ENCODE measurements around the gene TINAG.

TINAG gene

GRCh38 chr6:54291146-54291545 is 17.1 kb upstream of the TINAG start:
- no peaks in the 10 kb centered on the region for H3K4me1 ChIP-seq (ENCODE audit: control insufficient read depth in 1 of 2, insufficient read depth in 1 of 2, low read depth in 1 of 2, low read length in 1 of 2)
- H3K27me3 ChIP-seq: no peaks in the 10 kb centered on the region
- no peaks in the 10 kb centered on the region for H3K36me3 ChIP-seq
- no peaks in the 10 kb centered on the region for H3K9me3 ChIP-seq
- TF ChIP-seq, protein P1, sequence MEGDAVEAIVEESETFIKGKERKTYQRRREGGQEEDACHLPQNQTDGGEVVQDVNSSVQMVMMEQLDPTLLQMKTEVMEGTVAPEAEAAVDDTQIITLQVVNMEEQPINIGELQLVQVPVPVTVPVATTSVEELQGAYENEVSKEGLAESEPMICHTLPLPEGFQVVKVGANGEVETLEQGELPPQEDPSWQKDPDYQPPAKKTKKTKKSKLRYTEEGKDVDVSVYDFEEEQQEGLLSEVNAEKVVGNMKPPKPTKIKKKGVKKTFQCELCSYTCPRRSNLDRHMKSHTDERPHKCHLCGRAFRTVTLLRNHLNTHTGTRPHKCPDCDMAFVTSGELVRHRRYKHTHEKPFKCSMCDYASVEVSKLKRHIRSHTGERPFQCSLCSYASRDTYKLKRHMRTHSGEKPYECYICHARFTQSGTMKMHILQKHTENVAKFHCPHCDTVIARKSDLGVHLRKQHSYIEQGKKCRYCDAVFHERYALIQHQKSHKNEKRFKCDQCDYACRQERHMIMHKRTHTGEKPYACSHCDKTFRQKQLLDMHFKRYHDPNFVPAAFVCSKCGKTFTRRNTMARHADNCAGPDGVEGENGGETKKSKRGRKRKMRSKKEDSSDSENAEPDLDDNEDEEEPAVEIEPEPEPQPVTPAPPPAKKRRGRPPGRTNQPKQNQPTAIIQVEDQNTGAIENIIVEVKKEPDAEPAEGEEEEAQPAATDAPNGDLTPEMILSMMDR (IDR thresholded peaks at IDR 0.05): no peak
- H3K27ac ChIP-seq: no peak overlapping the region
- no peak overlapping the region for H3K4me3 ChIP-seq (ENCODE audit: low read depth in 1 of 2, low read length in 1 of 2)

- Histone ChIP-seq H3K4me3 (ENCODE audit: low read depth in 1 of 2, low read length in 1 of 2) (no peak overlapping the region), H3K4me1 (ENCODE audit: control insufficient read depth in 1 of 2, insufficient read depth in 1 of 2, low read depth in 1 of 2, low read length in 1 of 2) (no peaks in the 10 kb centered on the region), H3K36me3 (no peaks in the 10 kb centered on the region), H3K27me3 (no peaks in the 10 kb centered on the region), H3K9me3 (no peaks in the 10 kb centered on the region), H3K27ac (no peak overlapping the region)
- TF ChIP-seq, protein P1 (IDR thresholded peaks at IDR 0.05): no peak
Measured at GRCh38 chr6:54291738-54292137, 16.5 kb upstream of the TINAG start.

- H3K36me3 ChIP-seq: no peaks in the 10 kb centered on the region
- no peaks in the 10 kb centered on the region for H3K4me1 ChIP-seq (ENCODE audit: control insufficient read depth in 1 of 2, insufficient read depth in 1 of 2, low read depth in 1 of 2, low read length in 1 of 2)
- no peaks in the 10 kb centered on the region for H3K27me3 ChIP-seq
- H3K4me3 ChIP-seq (ENCODE audit: low read depth in 1 of 2, low read length in 1 of 2): no peak overlapping the region
- TF ChIP-seq, protein P1 (IDR thresholded peaks at IDR 0.05): no peak
- H3K27ac ChIP-seq: no peak overlapping the region
- H3K9me3 ChIP-seq: no peaks in the 10 kb centered on the region
Measured at GRCh38 chr6:54294965-54295532, 13.2 kb upstream of the TINAG start.

GRCh38 chr6:54299542-54300269 is 8.5 kb upstream of the TINAG start:
- H3K4me1 ChIP-seq (ENCODE audit: control insufficient read depth in 1 of 2, insufficient read depth in 1 of 2, low read depth in 1 of 2, low read length in 1 of 2): no peaks in the 10 kb centered on the region
- H3K27me3 ChIP-seq: no peaks in the 10 kb centered on the region
- no peaks in the 10 kb centered on the region for H3K36me3 ChIP-seq
- TF ChIP-seq, protein P1 (IDR thresholded peaks at IDR 0.05): no peak
- no peak overlapping the region for H3K4me3 ChIP-seq (ENCODE audit: low read depth in 1 of 2, low read length in 1 of 2)
- no peaks in the 10 kb centered on the region for H3K9me3 ChIP-seq
- H3K27ac ChIP-seq: no peak overlapping the region

- Histone ChIP-seq H3K4me3 (ENCODE audit: low read depth in 1 of 2, low read length in 1 of 2) (no peak overlapping the region), H3K36me3 (no peaks in the 10 kb centered on the region), H3K27ac (no peak overlapping the region), H3K9me3 (no peaks in the 10 kb centered on the region), H3K27me3 (no peaks in the 10 kb centered on the region), H3K4me1 (ENCODE audit: control insufficient read depth in 1 of 2, insufficient read depth in 1 of 2, low read depth in 1 of 2, low read length in 1 of 2) (no peaks in the 10 kb centered on the region)
- TF ChIP-seq, protein P1 (IDR thresholded peaks at IDR 0.05): no peak
Measured at GRCh38 chr6:54301770-54302169, 6.5 kb upstream of the TINAG start.

Measured in neutrophil (primary cell).